H1 (cell line): ENCODE results near the gene SLC25A39.

Source experiments
- CEBPB ChIP-seq: IDR thresholded peaks from 2 replicates; pipeline ENCODE4 v1.6.1; 2012; ENCODE audit warnings: low read depth, low read length
- CREB1 ChIP-seq: IDR thresholded peaks from 2 replicates; pipeline ENCODE4 v1.6.1; 2012; ENCODE audit warnings: inconsistent platforms
- EZH2 ChIP-seq: fragments of 200-600 bp; sonication (generic); IDR thresholded peaks from 2 replicates; pipeline ENCODE4 v1.7.1; 2012; ENCODE audit warnings: low read depth, mild to moderate bottlenecking, moderate library complexity, low read length, inconsistent platforms; ENCODE audit not compliant: severe bottlenecking
- JUND ChIP-seq: IDR thresholded peaks from 2 replicates; pipeline ENCODE4 v1.6.1; 2011; ENCODE audit warnings: mild to moderate bottlenecking, improper control_type of control experiment, low read length
- RFX5 ChIP-seq: IDR thresholded peaks from 2 replicates; pipeline ENCODE4 v1.6.1; 2011; ENCODE audit warnings: low read depth, low read length, improper control_type of control experiment, borderline replicate concordance
- TF ChIP-seq, protein P1 (sequence below), 3 experiments: IDR thresholded peaks; 1 replicate in 2 of 3; 2 replicates in 1 of 3; pipeline versions ENCODE4 v1.5.1 to v1.6.1; 2011; ENCODE audit warnings: low read length in 3 of 3, mild to moderate bottlenecking in 3 of 3, inconsistent platforms in 2 of 3, low read depth in 1 of 3, moderate library complexity in 1 of 3; ENCODE audit not compliant: insufficient read depth in 1 of 3; ENCODE audit errors: control extremely low read depth in 1 of 3

DNA sequence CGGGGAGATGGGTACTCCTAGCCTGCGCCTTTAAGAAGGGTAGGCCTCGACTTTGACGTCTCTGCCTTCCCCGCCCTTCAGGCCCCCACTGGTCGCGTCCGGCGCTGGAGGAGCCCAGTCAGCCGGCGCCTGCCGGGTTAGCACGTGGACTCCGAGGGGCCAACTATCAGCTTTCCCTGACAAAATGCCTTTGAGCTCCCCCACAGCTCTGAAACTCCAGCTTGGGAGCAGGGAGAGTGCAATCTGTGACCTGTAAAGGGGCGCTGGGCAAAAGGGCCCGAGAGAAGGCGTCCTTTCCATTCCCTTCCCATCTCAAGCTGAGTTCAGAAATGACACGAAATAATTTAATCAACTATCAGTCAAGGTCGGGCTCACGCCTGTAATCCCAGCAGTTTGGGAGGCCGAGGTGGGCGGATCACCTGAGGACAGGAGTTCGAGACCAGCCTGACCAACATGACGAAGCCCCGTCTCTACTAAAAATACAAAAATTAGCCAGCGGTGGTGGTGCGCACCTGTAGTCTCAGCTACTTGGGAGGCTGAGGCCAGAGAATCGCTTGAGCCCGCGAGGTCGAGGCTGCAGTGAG, 2.3 kb upstream of the SLC25A39 start:
- TF ChIP-seq CREB1, result peak; percentile 41; the same call in 1 of the 2 replicates
- no peak for TF ChIP-seq EZH2
- TF ChIP-seq, protein P1, sequence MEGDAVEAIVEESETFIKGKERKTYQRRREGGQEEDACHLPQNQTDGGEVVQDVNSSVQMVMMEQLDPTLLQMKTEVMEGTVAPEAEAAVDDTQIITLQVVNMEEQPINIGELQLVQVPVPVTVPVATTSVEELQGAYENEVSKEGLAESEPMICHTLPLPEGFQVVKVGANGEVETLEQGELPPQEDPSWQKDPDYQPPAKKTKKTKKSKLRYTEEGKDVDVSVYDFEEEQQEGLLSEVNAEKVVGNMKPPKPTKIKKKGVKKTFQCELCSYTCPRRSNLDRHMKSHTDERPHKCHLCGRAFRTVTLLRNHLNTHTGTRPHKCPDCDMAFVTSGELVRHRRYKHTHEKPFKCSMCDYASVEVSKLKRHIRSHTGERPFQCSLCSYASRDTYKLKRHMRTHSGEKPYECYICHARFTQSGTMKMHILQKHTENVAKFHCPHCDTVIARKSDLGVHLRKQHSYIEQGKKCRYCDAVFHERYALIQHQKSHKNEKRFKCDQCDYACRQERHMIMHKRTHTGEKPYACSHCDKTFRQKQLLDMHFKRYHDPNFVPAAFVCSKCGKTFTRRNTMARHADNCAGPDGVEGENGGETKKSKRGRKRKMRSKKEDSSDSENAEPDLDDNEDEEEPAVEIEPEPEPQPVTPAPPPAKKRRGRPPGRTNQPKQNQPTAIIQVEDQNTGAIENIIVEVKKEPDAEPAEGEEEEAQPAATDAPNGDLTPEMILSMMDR (IDR thresholded peaks at IDR 0.05; ENCODE audit: control extremely low read depth in 1 of 3, insufficient read depth in 1 of 3, low read depth in 1 of 3, low read length in 3 of 3), result no peak
- no peak for TF ChIP-seq CEBPB
- TF ChIP-seq JUND, result no peak
- TF ChIP-seq RFX5, result no peak
